Measurements from ENCODE around the gene PALLD.

Gene PALLD

GRCh38 chr4:168558599-168558998 lies 61.7 kb downstream of the PALLD start:
- DNase-seq (ENCODE audit: low read depth), result no peak

DNA sequence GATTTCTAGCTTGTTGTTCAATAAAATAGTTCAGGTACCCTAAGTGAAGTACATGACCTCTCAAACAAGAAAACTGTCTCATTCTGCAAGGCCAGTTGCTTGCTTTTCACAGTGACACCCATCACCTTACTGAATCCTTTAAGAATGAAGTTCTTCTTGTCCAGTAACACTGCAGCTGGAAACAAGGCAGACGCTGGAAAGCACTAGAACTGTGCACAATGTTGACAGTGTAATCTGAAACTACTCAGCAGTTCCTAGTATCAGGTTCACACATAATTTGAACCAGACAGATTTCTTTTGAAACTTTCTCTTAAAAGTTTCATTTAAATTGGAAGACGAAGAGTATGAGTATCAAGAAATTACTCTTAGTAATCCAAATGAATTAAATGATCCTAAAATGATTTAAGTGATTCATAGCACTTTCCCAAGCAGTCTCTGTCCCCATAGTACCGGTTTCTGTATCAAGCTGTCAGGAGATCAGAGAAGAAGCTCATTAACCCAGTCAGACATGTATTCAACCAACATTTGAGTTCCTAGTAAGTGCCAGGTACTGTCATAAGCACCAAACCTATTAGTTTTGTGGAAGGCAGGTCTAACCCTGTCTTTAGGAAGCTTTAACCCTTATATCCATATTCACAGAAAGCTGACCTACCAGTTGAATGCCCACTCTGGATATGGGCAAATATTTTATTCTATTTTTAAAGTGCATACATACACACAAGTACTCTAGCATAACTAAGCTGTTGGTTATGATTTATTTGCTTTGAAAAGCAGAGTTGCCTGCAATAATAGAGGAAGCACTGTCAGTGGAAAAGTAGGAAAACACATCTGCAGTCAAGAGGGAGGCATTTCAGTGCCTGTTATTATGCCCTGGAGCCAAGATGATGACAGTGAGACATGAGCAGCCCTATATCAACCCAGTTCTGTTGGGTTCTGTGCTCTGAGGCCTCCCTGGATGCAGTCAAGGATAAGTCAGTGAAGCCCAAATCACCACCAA lies 63.6 kb downstream of the PALLD start:
- peak; percentile 87 for DNase-seq (ENCODE audit: low read depth)

DNA sequence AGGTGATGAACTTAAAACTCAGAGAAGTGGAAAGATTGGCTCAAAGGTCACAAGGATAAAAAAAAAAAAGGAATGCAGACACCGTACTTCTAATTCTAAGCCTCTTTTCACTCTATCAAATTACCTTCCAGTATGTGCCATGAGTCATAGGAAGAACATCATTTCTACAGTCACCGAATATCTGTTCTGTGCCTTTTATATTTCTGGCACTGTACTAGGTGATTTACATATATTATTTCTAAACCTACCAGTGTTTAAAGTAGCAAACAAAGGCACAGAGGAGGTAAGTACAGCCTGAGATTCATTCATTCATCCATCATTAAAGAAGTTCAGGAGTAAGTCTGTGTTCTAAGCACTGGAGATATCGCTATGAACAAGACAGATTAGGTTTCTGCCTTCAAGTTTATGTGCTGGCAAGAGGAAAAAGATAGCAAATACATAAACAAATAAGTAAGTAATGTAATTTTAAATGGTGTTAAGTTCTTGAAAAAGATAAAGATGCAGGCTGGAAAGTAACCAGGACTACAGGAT lies 65.3 kb downstream of the PALLD start:
- DNase-seq (ENCODE audit: low read depth), result peak; percentile 53

DNA sequence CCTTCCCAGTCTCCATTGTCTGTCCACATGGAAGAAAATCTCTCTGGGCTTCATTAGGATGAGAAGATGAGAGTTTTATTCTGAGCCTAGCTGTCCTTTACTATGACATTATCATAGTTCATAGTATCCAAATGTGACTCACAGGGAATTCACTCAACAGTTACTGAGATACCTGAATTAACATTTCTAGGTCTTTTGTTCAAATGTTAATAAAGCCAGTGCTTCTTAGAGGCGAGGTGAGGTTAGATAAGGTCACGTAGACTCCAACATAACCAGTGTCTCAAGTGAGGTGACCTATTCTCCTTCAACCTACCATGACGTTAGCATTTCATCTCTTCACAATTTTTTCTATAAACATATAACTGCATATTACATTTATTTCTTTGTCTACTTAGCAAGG lies 67.2 kb downstream of the PALLD start:
- no peak for DNase-seq (ENCODE audit: low read depth)

DNA sequence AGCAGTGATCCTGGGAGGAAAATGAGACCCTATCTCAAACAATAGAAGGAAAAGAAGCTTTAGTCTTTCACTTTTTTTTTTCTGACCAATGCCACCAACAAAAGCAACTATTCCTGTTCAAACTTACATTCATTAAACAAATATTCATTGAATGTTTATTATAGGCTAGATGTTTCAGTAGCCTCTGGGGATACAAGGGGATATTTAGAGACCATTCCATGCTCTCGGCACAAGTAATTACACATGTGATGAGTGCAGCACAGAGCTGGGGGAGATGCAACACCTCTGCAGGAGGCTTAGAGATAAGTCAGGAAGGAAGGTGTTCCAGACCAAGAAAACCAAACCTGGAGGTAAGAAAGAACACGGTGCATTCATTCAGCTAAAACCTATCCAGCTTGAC lies 68.3 kb downstream of the PALLD start:
- DNase-seq (ENCODE audit: low read depth), result no peak

DNA sequence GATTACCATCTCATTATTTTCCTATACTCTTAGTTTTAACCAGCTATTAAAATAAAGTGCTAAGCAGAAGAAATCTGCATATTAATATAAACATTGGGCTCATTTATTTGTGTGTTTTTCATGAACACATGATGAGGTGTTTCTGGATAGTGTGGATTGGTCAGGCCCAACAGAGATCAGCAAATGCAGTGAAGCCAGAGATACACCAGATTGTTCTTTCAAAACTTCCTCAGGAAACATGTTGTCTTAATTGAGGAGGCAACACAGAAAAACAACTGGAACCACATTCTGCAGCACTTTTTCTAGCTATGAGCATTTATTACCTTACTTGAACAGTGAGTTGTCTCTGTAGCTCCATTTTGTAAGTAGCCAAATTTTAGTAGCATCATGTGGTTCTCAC lies 69.9 kb downstream of the PALLD start:
- no peak for DNase-seq (ENCODE audit: low read depth)

DNA sequence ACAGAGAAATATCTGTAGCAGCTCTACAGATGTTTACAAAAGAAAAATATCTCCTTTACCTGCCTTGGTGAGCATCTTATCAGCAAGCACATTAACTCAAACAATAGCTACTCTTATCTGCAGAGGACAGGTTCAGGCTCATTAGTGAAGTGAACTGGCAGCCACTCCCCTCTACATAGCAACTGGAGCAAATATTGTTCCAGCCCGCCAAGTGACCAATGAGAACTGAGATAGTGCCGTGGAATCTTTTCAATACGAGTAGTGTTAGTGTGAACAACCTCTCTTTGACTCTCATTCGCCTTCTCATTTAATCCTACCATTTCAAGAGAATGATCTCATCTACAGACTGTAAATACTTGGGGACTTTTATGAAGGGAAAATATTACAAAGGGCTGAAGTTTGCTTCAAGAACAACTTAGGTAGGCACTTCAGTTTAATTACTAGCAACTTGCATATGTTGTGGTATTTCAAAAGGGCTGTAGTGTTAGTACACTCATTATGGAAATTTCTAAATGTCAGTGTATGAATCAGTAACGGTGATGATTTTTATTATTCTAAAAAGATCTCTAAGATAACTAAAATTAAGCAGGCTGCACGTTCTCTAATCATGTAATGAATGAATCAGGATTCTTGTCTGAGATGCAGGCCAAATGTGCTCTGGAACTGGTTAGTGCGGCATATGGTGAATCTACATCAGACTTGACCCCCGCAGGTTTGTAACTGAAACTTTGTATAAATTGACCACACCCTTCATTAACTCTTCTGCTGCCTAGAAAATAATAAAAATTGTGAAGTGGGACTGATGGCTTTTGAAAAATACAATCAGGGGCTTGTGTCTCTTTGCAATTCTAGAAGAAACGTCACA lies 72.4 kb downstream of the PALLD start:
- no peak for DNase-seq (ENCODE audit: low read depth)

DNA sequence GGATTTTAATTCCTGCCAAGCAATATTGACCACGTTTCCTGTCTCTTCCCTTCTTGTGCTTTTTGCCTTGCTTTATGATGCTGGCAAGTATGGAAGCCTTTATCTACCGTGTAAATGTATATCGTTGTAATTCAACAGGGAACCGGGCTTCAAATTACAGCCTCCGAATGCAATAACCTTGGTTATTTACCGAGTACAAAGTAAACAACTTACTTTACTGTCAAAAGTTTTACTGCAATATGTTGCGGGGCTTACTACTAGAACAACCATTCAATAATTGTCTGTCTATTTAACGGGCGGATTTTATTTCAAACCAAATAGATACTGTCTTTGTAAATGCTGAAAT lies 73.1 kb downstream of the PALLD start:
- DNase-seq (ENCODE audit: low read depth), result no peak

DNA sequence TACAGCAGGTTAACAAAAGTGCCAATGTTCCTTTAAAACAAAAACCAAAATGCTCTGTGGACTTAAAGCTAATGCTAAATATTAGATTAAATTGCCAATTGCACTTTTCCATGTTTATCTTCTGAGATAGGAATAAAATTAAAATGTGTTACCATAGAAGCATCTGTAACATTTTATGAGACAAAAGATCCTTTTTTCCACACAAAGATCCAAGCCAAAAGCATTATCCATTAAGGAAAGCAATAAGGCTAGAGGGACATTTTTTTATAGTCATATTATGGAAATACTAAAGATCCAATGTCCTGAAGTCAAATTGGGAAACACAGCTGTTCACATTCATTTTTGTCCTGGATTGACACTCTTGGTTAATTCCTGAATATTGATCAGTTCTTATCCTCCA lies 73.6 kb downstream of the PALLD start:
- DNase-seq (ENCODE audit: low read depth), result no peak

GRCh38 chr4:168572002-168572401 lies 75.2 kb downstream of the PALLD start:
- DNase-seq (ENCODE audit: low read depth), result no peak

DNA sequence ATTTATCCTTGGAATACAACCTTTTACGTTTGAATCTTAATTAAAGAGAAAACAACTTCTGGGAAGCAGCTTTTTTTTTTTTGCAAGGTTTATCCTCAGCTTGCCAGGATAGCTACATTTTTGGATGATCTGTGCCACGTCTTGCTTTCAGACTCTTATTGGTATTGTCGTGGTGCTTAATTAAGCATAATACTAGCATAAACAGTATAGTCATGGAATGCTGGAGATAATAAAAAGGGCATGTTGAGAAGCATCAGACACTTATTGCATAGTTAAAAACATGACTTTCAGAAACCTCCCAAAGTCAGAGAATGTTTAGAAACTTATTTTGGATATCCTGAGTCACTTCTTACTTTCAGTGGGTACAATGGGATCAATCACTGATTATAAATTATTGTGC lies 77.0 kb downstream of the PALLD start:
- peak; percentile 72 for DNase-seq (ENCODE audit: low read depth)

DNA sequence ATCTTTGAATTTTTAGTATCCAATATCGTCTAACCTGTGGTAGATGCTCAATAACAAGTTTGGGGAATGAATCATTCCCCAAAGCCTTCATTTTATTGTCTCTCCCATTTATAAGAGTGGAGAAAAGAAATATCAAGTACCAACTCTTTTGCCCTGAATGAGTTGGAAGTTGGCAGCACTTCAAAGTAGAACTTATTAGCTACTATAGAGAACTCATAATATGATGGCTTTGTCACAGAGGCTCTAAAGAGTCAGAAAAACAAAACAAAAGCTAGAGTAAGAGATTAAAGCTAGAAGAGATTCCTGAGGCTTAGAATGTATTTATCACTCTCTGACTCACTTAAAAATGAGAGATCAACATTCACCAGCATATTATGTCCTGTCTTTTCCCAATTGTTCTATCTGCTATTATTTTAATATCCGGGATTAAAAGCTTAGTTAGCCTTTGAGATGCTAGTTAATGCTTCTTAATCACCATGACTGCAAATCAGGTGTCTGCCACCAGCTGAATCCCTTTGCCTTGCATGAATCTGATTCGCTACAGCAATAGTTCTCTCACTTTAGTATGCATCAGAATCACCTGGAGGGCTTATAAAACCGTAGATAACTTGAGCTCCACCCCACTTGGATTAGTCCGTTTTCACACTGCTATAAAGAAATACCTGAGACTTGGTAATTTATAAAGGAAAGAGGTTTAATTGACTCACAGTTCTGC lies 77.9 kb downstream of the PALLD start:
- DNase-seq (ENCODE audit: low read depth), result no peak

- no peak for DNase-seq (ENCODE audit: low read depth)
Measured at GRCh38 chr4:168575473-168575872, 78.6 kb downstream of the PALLD start.

GRCh38 chr4:168577624-168578023 lies 80.8 kb downstream of the PALLD start:
- no peak for DNase-seq (ENCODE audit: low read depth)

DNA sequence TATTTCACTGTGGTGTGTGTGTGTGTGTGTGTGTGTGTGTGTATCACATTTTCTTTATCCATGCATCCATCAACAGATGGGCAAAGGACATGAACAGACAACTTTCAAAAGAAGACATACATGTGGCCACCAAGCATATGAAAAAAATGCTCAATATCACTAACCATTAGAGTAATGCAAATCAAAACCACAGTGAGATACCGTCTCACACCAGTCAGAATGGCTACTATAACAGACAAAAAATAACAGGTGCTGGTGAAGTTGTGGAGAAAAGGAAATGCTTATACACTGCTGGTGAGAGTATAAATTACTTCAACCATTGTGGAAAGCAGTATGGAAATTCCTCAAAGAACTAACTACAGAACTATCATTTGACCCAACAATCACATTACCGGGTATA lies 83.4 kb downstream of the PALLD start:
- DNase-seq (ENCODE audit: low read depth), result no peak

DNA sequence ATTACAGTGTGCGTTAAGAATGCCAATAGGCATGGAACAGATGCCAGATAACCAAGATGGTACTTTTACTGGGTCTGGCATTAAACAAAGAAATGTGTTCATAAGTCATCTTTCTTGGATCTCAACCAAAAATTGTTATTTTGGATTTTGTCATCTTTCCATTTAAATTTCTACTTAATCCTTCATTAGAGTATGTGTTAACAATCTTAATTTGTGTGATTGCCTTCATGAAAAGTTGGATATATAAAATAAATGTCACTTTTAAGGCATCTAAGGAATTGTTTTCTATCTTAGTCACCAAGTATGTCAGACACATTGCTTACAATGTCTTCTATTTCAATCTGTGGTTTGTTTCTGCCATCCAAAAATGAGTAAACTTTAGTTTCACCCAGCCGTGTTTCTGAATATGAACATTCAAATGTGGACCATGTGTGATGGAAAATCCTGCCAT lies 87.5 kb downstream of the PALLD start:
- peak; percentile 80 for DNase-seq (ENCODE audit: low read depth)

- peak; percentile 79 for DNase-seq (ENCODE audit: low read depth)
Measured at GRCh38 chr4:168585168-168586091, 88.6 kb downstream of the PALLD start.

DNA sequence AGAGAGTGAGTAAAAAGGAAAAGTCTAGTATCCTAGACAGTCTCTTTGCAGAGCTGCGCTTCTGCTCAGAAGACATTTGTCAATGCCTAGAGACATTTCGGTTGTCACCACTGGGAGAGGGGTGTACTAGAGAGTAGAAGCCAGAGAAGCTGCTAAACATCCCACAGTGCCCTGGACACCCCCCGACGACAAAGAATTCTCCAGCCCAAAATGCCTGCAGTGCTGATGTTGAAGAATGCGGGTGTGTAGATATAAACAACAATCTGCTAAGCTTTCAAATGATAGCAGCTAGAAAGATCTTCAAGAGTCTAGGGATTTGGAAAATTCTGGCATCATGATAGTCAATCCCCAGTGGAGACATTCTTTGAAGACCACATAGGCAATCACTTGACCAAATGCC lies 90.1 kb downstream of the PALLD start:
- DNase-seq (ENCODE audit: low read depth), result no peak

DNA sequence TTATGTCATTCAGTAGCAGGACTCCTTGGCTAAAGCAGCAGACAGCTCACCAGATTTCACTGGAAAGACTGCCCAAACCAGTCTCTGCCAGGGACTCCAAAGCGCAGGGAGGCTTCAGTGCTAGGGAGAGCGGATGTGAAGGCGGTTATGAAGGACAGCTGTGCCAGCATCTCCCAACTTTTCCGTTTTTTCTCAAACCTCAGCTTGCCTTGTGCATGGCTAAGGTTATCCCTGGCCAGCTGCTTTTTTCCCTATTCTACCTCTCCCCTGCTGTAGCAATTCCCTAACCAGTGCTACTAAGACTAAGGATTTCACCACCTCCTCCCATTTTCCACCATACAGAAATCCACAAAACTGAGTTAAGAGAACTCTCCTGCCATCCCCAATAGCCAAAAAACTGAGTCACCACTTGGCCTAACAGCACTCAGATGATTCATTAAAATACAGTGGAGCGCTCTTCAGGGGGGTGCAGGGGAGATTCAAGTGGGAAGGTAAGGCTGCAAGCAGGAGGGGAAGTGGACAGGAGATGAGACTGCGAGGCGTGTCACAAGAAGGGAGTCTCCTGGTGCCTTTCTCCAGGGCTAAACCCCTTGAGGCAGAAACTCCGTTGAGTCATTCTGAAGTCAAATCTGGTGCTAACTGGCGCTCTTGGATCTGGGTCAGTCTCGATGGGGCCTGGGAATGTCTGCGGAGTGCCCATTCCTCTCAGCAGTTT lies 90.7 kb downstream of the PALLD start:
- DNase-seq (ENCODE audit: low read depth), result peak; percentile 73

DNA sequence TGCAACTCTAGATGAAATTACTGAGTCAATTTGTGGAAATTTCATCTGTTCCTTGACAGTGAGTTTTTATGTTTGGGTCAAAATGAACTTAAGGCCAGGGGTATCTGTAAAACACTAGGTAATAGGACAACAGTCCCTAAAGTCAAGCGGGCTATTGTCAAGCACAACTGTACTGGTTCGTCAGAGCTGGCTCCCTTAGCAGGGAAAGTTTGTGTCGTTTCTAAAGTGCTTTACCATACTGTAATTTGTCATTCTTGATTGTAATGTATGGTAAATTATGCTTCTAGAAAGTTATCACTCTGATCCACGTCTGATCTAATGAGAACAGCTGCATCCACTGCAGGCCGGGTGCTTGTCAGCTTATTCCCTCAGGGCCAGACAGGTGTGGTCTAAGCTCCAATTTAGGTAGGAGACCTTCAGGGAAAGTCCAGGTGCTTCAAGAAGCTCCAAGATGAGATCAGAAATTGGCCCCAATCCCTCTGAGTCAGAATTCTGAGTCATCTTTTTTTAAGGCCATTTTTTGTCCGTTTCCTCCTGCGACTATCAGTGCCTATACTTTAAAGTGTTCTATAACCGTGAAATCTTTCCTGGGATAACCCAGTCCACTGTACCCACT lies 92.2 kb downstream of the PALLD start:
- peak; percentile 26 for DNase-seq (ENCODE audit: low read depth)
